Endothelial cell of umbilical vein (primary cell): Measurements from ENCODE around the gene ELK3. TPM values are rescaled to one million over a fixed set of nuclear protein-coding genes. Genes with fewer than 3 reads are reported as not detected.

Experiments
- BruUV-seq: library from RNA; stranded (reverse); fragments of 400-500 nt; replicated peaks from 2 replicates; lab custom pipeline; 2021; lab: Mats Ljungman, UMichigan
- CTCF ChIA-PET: fragments of 300-600, 350-600 bp; sonication (Branson Sonifier 250); formaldehyde crosslinking; loops from one replicate; lab custom pipeline; 2021; ENCODE audit warnings: antibody characterized with exemption, inconsistent platforms; lab: Charles Lee
- POLR2A ChIA-PET: fragments of 300-600, 350-600 bp; sonication (Branson Sonifier 250); formaldehyde crosslinking; loops from one replicate; lab custom pipeline; 2021; ENCODE audit warnings: antibody characterized with exemption, inconsistent platforms; lab: Charles Lee
- DNase-seq: peaks from one replicate; pipeline ENCODE4 v3.0.0-alpha.2; 2011; ENCODE audit warnings: low read depth, low spot score
- FAIRE-seq: peaks from 2 replicates; lab custom pipeline; 2011; peaks lifted over from hg19 to GRCh38; lab: Jason Lieb, UNC
- H2AFZ ChIP-seq: 2 replicates; pipeline ENCODE4 v1.6.0; 2012; ENCODE audit warnings: low read depth, low read length, control low read depth, inconsistent platforms
- H3K27ac ChIP-seq: 2 replicates; pipeline ENCODE4 v1.5.1; 2011; ENCODE audit warnings: low read depth, mild to moderate bottlenecking, control low read depth, low read length, moderate library complexity; ENCODE audit not compliant: insufficient read depth
- H3K27me3 ChIP-seq, 2 experiments: 2 replicates each; pipeline versions ENCODE4 v1.6.0 to v1.6.1; 2011; ENCODE audit warnings: low read length in 2 of 2, mixed read lengths in 1 of 2; ENCODE audit not compliant: control insufficient read depth in 2 of 2, insufficient read depth in 2 of 2
- H3K36me3 ChIP-seq, 2 experiments: 2 replicates in 1 of 2; 3 replicates in 1 of 2; pipeline ENCODE4 v1.5.1; 2011; ENCODE audit warnings: low read length in 2 of 2, mild to moderate bottlenecking in 1 of 2, moderate library complexity in 1 of 2; ENCODE audit not compliant: control insufficient read depth in 2 of 2, insufficient read depth in 2 of 2; ENCODE audit errors: extremely low read depth in 1 of 2
- H3K4me1 ChIP-seq: 3 replicates; pipeline ENCODE4 v1.5.1; 2011; ENCODE audit warnings: mild to moderate bottlenecking, low read length; ENCODE audit not compliant: control insufficient read depth, insufficient read depth; ENCODE audit errors: extremely low read depth
- H3K4me2 ChIP-seq: 2 replicates; pipeline ENCODE4 v1.6.1; 2011; ENCODE audit warnings: low read length, control low read depth, mixed read lengths; ENCODE audit not compliant: insufficient read depth
- H3K4me3 ChIP-seq, 3 experiments: fragments of 200-600 bp in 1 of 3; sonication (generic), shearing (Covaris generic) in 1 of 3; replicated peaks in 1 of 3; 2 replicates each; pipeline ENCODE4 v1.5.1; 2011 to 2016; ENCODE audit warnings: control low read depth in 3 of 3, low read length in 3 of 3, mild to moderate bottlenecking in 2 of 3, inconsistent platforms in 1 of 3, low read depth in 1 of 3, moderate library complexity in 1 of 3; ENCODE audit not compliant: insufficient read depth in 1 of 3
- H3K79me2 ChIP-seq: 2 replicates; pipeline ENCODE4 v1.6.0; 2012; ENCODE audit warnings: low read length, inconsistent platforms; ENCODE audit not compliant: control insufficient read depth, insufficient read depth
- H3K9ac ChIP-seq: replicated peaks from 2 replicates; pipeline ENCODE3; 2011; ENCODE audit warnings: low read length, control low read depth; ENCODE audit not compliant: insufficient read depth; ENCODE audit errors: extremely low read depth
- H3K9me1 ChIP-seq: replicated peaks from 3 replicates; pipeline ENCODE4 v1.6.0; 2011; ENCODE audit warnings: mild to moderate bottlenecking, low read length; ENCODE audit not compliant: control insufficient read depth, insufficient read depth; ENCODE audit errors: extremely low read depth
- H3K9me3 ChIP-seq: replicated peaks from 2 replicates; pipeline ENCODE4 v1.5.1; 2012; ENCODE audit warnings: low read length, inconsistent platforms; ENCODE audit not compliant: control insufficient read depth, insufficient read depth
- H4K20me1 ChIP-seq: replicated peaks from 2 replicates; pipeline ENCODE3; 2011; ENCODE audit warnings: mild to moderate bottlenecking, low read length; ENCODE audit not compliant: control insufficient read depth, insufficient read depth; ENCODE audit errors: extremely low read depth
- CTCF ChIP-seq, 2 donors: IDR thresholded peaks; 1 replicate in 1 of 2; 2 replicates in 1 of 2; pipeline ENCODE4 v1.5.1; 2011; ENCODE audit warnings: low read length in 2 of 2, mild to moderate bottlenecking in 2 of 2, moderate library complexity in 2 of 2, control low read depth in 1 of 2, inconsistent platforms in 1 of 2, low read depth in 1 of 2; ENCODE audit not compliant: insufficient read depth in 1 of 2; ENCODE audit errors: extremely low read depth in 1 of 2
- EZH2 ChIP-seq: IDR thresholded peaks from 2 replicates; pipeline ENCODE4 v1.6.1; 2012; ENCODE audit warnings: borderline replicate concordance, low read depth, mild to moderate bottlenecking, moderate library complexity, low read length, inconsistent platforms; ENCODE audit not compliant: severe bottlenecking
- FOS ChIP-seq: IDR thresholded peaks from 2 replicates; pipeline ENCODE4 v1.6.1; 2011; ENCODE audit warnings: mild to moderate bottlenecking, low read length, moderate library complexity, borderline replicate concordance; ENCODE audit not compliant: insufficient read depth
- GATA2 ChIP-seq: IDR thresholded peaks from 2 replicates; pipeline ENCODE4 v1.7.0; 2011; ENCODE audit warnings: low read depth, mild to moderate bottlenecking, moderate library complexity, mixed read lengths, low read length; ENCODE audit not compliant: insufficient read length, insufficient read depth
- JUN ChIP-seq: IDR thresholded peaks from 2 replicates; pipeline ENCODE4 v1.6.1; 2011; ENCODE audit warnings: borderline replicate concordance, low read depth; ENCODE audit not compliant: insufficient read length, insufficient read depth
- MAX ChIP-seq: IDR thresholded peaks from 2 replicates; pipeline ENCODE4 v1.6.1; 2011; ENCODE audit not compliant: insufficient read depth, insufficient read length
- MYC ChIP-seq: IDR thresholded peaks from one replicate; pipeline ENCODE4 v1.6.1; 2011; ENCODE audit warnings: mild to moderate bottlenecking, low read depth, low read length
- POLR2A ChIP-seq: IDR thresholded peaks from 2 replicates; pipeline ENCODE4 v1.6.1; 2012; ENCODE audit warnings: low read depth, mild to moderate bottlenecking, control low read depth, low read length
- POLR2AphosphoS5 ChIP-seq: IDR thresholded peaks from 2 replicates; pipeline ENCODE4 v1.6.1; 2012; ENCODE audit warnings: low read depth, mild to moderate bottlenecking, control low read depth, low read length, moderate library complexity; ENCODE audit not compliant: insufficient read depth
- dilution Hi-C: fragments of 300-500 bp; cut with MboI; formaldehyde crosslinking; loops from one replicate; pipeline ENCODE4 v1.15.0; 2019; ENCODE audit warnings: low sequenced_read_pairs; ENCODE audit not compliant: extremely low pct_ligation_motif_present
- intact Hi-C: fragments of 100-400 bp; cut with micrococcal nuclease; formaldehyde crosslinking; loops from one replicate; pipeline ENCODE4 v1.10.0; 2022
- polyA plus RNA-seq, 4 experiments: library from polyadenylated mRNA; depleted of rRNA in 3 of 4; stranded (reverse) in 3 of 4; unstranded in 1 of 4; fragments of >200 nt; gene quantifications; 2 replicates each; pipeline versions ENCODE4 v1.2.1 to v1.2.3, GENCODE V29; 2011 to 2012; ENCODE audit warnings: missing spikeins in 1 of 4
- total RNA-seq: library from RNA; stranded (reverse); gene quantifications from 2 replicates; pipeline ENCODE4 v1.2.3, GENCODE V29; 2021

Gene ELK3
- total and polyA plus RNA-seq, 2 donors (not counting 3 experiments of a cell fraction or from before 2014, with no cell fraction given), result 64.8 to 132 TPM

- POLR2A ChIA-PET, result no interaction called here
- no peak overlapping the region for H3K9ac ChIP-seq
Measured at GRCh38 chr12:96155181-96155580, 39.0 kb upstream of the ELK3 start.

More at GRCh38 chr12:96155181-96155580, 39.0 kb upstream of the ELK3 start:
- Histone ChIP-seq H3K4me3 (no peak overlapping the region), H3K27ac (no peak overlapping the region), H3K9me3 (no peaks in the 10 kb centered on the region), H4K20me1 (no peaks in the 10 kb centered on the region), H3K36me3 (no peaks in the 10 kb centered on the region), H2AFZ (no peak overlapping the region), H3K4me1 (no peaks in the 10 kb centered on the region), H3K27me3 (no peaks in the 10 kb centered on the region), H3K9me1 (no peaks in the 10 kb centered on the region), H3K79me2 (no peaks in the 10 kb centered on the region), H3K4me2 (no peak overlapping the region)
- CTCF ChIA-PET, result interaction anchor here (1.0 to 1.6 kb wide), 2 partner anchors 8 to 10 kb away, joined by 3 to 5 read pairs; no protein-coding TSS in a partner anchor
- TF ChIP-seq POLR2A, result no peak
- no peak for TF ChIP-seq POLR2AphosphoS5
- no peak for TF ChIP-seq EZH2
- TF ChIP-seq MAX, result no peak
- TF ChIP-seq JUN, result no peak
- TF ChIP-seq FOS, result no peak
- no peak for TF ChIP-seq GATA2
- TF ChIP-seq CTCF (IDR thresholded peaks at IDR 0.05; ENCODE audit: extremely low read depth in 1 of 2, insufficient read depth in 1 of 2, low read depth in 1 of 2, low read length in 2 of 2), result no peak
- TF ChIP-seq MYC, result no peak
- no TSS peak for BruUV-seq
- intact Hi-C loops, result no loop called here
- dilution Hi-C loops, result no loop called here
- no peak for DNase-seq
- no peak for FAIRE-seq
